22Rv1 (cell line): ENCODE results near the gene HIVEP2.

ENCODE experiments used
- CTCF ChIP-seq: fragments of 450-650 bp; IDR thresholded peaks from 2 replicates; pipeline ENCODE4 v1.5.1; 2017; ENCODE audit warnings: mild to moderate bottlenecking
- ZFX ChIP-seq: fragments of 450-650 bp; IDR thresholded peaks from 2 replicates; pipeline ENCODE4 v1.6.1; 2017; ENCODE audit warnings: antibody characterized with exemption, borderline replicate concordance

- TF ChIP-seq CTCF (no peak), ZFX (no peak)
These were observed 98.1 kb downstream of the HIVEP2 start for GRCh38 chr6:142846883-142847287.
